HEK293 (cell line): ENCODE data around the gene ANP32B.

Experiments
- GLI2 ChIP-seq: fragments of 450-650 bp; formaldehyde crosslinking; IDR thresholded peaks from 2 replicates; pipeline ENCODE4; 2017; ENCODE audit warnings: missing biosample characterization, missing genetic modification characterization, low read depth, borderline replicate concordance
- HOXA7 ChIP-seq: sonication (generic); formaldehyde crosslinking; IDR thresholded peaks from 2 replicates; pipeline ENCODE4 v1.8.1; 2022; ENCODE audit warnings: missing genetic modification reagents, borderline replicate concordance
- HOXD13 ChIP-seq: sonication (generic); formaldehyde crosslinking; IDR thresholded peaks from 2 replicates; pipeline ENCODE4 v1.8.0; 2022; ENCODE audit warnings: missing genetic modification reagents, borderline replicate concordance
- REPIN1 ChIP-seq: fragments of 450-650 bp; formaldehyde crosslinking; IDR thresholded peaks from 2 replicates; pipeline ENCODE4 v1.5.1; 2017; ENCODE audit warnings: missing biosample characterization, missing genetic modification characterization, low read depth
- SP3 ChIP-seq: fragments of 450-650 bp; formaldehyde crosslinking; IDR thresholded peaks from 2 replicates; pipeline ENCODE4 v1.5.1; 2016; ENCODE audit warnings: missing biosample characterization, missing genetic modification characterization
- ZNF10 ChIP-seq: fragments of 450-650 bp; formaldehyde crosslinking; IDR thresholded peaks from 2 replicates; pipeline ENCODE4 v1.5.1; 2017; ENCODE audit warnings: missing biosample characterization, missing genetic modification characterization
- ZNF19 ChIP-seq: fragments of 450-650 bp; formaldehyde crosslinking; IDR thresholded peaks from 2 replicates; pipeline ENCODE4; 2016; ENCODE audit warnings: missing biosample characterization, missing genetic modification characterization, low read depth
- ZNF221 ChIP-seq: fragments of 450-650 bp; formaldehyde crosslinking; IDR thresholded peaks from 2 replicates; pipeline ENCODE4 v1.5.1; 2017; ENCODE audit warnings: missing biosample characterization, missing genetic modification characterization, borderline replicate concordance
- ZNF248 ChIP-seq: fragments of 450-650 bp; formaldehyde crosslinking; IDR thresholded peaks from 2 replicates; pipeline ENCODE4 v1.5.1; 2017; ENCODE audit warnings: missing biosample characterization, missing genetic modification characterization
- ZNF335 ChIP-seq: fragments of 450-650 bp; formaldehyde crosslinking; conservative IDR thresholded peaks from 2 replicates; pipeline ENCODE4 v1.5.1; 2016; ENCODE audit warnings: missing biosample characterization, missing genetic modification characterization
- ZNF560 ChIP-seq: fragments of 450-650 bp; formaldehyde crosslinking; IDR thresholded peaks from 2 replicates; pipeline ENCODE4 v1.5.1; 2017; ENCODE audit warnings: missing biosample characterization, missing genetic modification characterization, borderline replicate concordance
- ZNF621 ChIP-seq: fragments of 450-650 bp; formaldehyde crosslinking; IDR thresholded peaks from 2 replicates; pipeline ENCODE4 v1.5.1; 2017; ENCODE audit warnings: missing biosample characterization, missing genetic modification characterization
- ZNF624 ChIP-seq: fragments of 450-650 bp; formaldehyde crosslinking; IDR thresholded peaks from 2 replicates; pipeline ENCODE4 v1.5.1; 2017; ENCODE audit warnings: missing biosample characterization, missing genetic modification characterization
- ZNF677 ChIP-seq: fragments of 450-650 bp; IDR thresholded peaks from 2 replicates; pipeline ENCODE4 v1.5.0; 2018; ENCODE audit warnings: missing biosample characterization, mild to moderate bottlenecking, missing genetic modification characterization, moderate library complexity
- ZNF776 ChIP-seq: fragments of 450-650 bp; formaldehyde crosslinking; IDR thresholded peaks from 2 replicates; pipeline ENCODE4 v1.5.0; 2017; ENCODE audit warnings: missing biosample characterization, missing genetic modification characterization, borderline replicate concordance
- ZNF777 ChIP-seq: fragments of 450-650 bp; formaldehyde crosslinking; IDR thresholded peaks from 2 replicates; pipeline ENCODE4 v1.5.1; 2017; ENCODE audit warnings: missing biosample characterization, missing genetic modification characterization, borderline replicate concordance
- ZNF792 ChIP-seq: fragments of 450-650 bp; formaldehyde crosslinking; IDR thresholded peaks from 2 replicates; pipeline ENCODE4 v1.5.1; 2016; ENCODE audit warnings: missing biosample characterization, missing genetic modification characterization
- TF ChIP-seq, protein P1 (sequence below): fragments of 450-650 bp; formaldehyde crosslinking; IDR thresholded peaks from 2 replicates; pipeline ENCODE4 v1.5.1; 2016; ENCODE audit warnings: missing biosample characterization, missing genetic modification characterization
- TF ChIP-seq, protein P2 (sequence below): fragments of 450-650 bp; formaldehyde crosslinking; conservative IDR thresholded peaks from 2 replicates; pipeline ENCODE4 v1.5.1; 2016; ENCODE audit warnings: low read depth, missing biosample characterization, missing genetic modification characterization
- TF ChIP-seq, protein P3 (sequence below): fragments of 450-650 bp; formaldehyde crosslinking; IDR thresholded peaks from 2 replicates; pipeline ENCODE4 v1.5.1; 2016; ENCODE audit warnings: missing biosample characterization, missing genetic modification characterization, borderline replicate concordance
- TF ChIP-seq, protein P4 (sequence below): fragments of 450-650 bp; formaldehyde crosslinking; IDR thresholded peaks from 2 replicates; pipeline ENCODE4 v1.5.1; 2016; ENCODE audit warnings: missing biosample characterization, missing genetic modification characterization
- TF ChIP-seq, protein P5 (sequence below): fragments of 450-650 bp; formaldehyde crosslinking; IDR thresholded peaks from 2 replicates; pipeline ENCODE4; 2016; ENCODE audit warnings: missing biosample characterization, missing genetic modification characterization
- TF ChIP-seq, protein P6 (sequence below): fragments of 450-650 bp; formaldehyde crosslinking; IDR thresholded peaks from 2 replicates; pipeline ENCODE4 v1.5.1; 2016; ENCODE audit warnings: missing biosample characterization, missing genetic modification characterization
- TF ChIP-seq, protein P7 (sequence below): fragments of 450-650 bp; formaldehyde crosslinking; IDR thresholded peaks from 2 replicates; pipeline ENCODE4 v1.5.1; 2016; ENCODE audit warnings: missing biosample characterization, missing genetic modification characterization

ANP32B gene

DNA sequence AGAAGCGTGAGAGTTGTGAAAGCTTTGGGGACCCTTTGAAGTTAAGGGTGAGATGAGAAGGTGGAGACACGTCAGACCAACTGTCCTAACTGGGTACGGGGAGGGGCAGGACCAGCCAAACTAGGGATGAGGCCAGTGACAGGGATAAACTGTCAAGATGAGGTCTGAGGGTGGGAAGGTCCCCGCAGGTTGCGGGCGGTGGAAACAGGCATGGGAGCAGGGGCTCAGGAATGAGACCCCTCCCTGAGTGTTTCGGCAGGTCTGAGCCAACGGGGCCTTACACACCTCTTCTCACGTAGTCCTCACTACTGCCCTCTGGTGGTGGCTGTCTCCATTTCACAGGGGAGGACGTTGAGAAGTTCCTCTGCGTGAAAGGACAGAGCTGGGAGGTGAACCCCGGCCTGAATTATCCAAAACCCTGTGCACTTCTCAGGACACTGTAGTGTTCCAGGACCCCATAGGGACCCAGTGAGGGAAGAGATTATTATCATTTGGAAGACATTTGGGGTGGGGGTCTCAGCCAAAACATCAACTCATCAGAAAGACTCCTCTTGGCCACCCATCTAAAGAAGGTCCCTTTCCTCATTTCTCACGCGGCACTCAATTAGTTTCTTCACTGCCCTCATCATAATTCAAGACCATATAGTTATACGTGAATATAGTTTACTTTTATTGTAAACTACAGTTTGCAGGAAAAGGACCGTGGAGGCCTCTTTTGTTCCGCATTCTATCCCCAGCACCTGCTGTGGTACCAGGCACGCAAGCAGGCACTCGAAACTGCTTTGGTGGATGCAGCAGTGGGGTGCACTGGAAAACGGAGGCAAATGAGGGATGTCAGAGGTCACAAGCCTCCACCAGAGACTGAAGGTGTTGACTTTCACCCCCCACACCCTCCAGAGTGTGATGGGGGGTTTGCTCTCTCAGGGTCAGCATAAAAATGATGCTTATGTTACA lies 51.7 kb downstream of the ANP32B start (continued):
- TF ChIP-seq SP3 (tag by site-specific recombination) (no peak), GLI2 (tag by site-specific recombination) (no peak), ZNF777 (tag by site-specific recombination) (no peak), ZNF776 (tag by site-specific recombination) (no peak), ZNF19 (no peak), ZNF677 (tag by site-specific recombination) (no peak), ZNF621 (tag by site-specific recombination) (no peak), ZNF792 (tag by site-specific recombination) (no peak), HOXD13 (CRISPR knock-in tag) (no peak), ZNF10 (tag by site-specific recombination) (no peak), ZNF221 (no peak), ZNF560 (tag by site-specific recombination) (no peak), ZNF335 (tag by site-specific recombination) (peak; percentile 78), REPIN1 (tag by site-specific recombination) (no peak), ZNF624 (tag by site-specific recombination) (no peak), HOXA7 (no peak), ZNF248 (tag by site-specific recombination) (no peak)
- TF ChIP-seq, protein P1, sequence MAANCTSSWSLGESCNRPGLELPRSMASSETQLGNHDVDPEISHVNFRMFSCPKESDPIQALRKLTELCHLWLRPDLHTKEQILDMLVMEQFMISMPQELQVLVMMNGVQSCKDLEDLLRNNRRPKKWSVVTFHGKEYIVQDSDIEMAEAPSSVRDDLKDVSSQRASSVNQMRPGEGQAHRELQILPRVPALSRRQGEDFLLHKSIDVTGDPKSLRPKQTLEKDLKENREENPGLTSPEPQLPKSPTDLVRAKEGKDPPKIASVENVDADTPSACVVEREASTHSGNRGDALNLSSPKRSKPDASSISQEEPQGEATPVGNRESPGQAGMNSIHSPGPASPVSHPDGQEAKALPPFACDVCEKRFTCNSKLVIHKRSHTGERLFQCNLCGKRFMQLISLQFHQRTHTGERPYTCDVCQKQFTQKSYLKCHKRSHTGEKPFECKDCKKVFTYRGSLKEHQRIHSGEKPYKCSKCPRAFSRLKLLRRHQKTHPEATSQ (tag by site-specific recombination), result no peak
- TF ChIP-seq, protein P2, sequence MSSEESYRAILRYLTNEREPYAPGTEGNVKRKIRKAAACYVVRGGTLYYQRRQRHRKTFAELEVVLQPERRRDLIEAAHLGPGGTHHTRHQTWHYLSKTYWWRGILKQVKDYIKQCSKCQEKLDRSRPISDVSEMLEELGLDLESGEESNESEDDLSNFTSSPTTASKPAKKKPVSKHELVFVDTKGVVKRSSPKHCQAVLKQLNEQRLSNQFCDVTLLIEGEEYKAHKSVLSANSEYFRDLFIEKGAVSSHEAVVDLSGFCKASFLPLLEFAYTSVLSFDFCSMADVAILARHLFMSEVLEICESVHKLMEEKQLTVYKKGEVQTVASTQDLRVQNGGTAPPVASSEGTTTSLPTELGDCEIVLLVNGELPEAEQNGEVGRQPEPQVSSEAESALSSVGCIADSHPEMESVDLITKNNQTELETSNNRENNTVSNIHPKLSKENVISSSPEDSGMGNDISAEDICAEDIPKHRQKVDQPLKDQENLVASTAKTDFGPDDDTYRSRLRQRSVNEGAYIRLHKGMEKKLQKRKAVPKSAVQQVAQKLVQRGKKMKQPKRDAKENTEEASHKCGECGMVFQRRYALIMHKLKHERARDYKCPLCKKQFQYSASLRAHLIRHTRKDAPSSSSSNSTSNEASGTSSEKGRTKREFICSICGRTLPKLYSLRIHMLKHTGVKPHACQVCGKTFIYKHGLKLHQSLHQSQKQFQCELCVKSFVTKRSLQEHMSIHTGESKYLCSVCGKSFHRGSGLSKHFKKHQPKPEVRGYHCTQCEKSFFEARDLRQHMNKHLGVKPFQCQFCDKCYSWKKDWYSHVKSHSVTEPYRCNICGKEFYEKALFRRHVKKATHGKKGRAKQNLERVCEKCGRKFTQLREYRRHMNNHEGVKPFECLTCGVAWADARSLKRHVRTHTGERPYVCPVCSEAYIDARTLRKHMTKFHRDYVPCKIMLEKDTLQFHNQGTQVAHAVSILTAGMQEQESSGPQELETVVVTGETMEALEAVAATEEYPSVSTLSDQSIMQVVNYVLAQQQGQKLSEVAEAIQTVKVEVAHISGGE (tag by site-specific recombination), result no peak
- TF ChIP-seq, protein P3, sequence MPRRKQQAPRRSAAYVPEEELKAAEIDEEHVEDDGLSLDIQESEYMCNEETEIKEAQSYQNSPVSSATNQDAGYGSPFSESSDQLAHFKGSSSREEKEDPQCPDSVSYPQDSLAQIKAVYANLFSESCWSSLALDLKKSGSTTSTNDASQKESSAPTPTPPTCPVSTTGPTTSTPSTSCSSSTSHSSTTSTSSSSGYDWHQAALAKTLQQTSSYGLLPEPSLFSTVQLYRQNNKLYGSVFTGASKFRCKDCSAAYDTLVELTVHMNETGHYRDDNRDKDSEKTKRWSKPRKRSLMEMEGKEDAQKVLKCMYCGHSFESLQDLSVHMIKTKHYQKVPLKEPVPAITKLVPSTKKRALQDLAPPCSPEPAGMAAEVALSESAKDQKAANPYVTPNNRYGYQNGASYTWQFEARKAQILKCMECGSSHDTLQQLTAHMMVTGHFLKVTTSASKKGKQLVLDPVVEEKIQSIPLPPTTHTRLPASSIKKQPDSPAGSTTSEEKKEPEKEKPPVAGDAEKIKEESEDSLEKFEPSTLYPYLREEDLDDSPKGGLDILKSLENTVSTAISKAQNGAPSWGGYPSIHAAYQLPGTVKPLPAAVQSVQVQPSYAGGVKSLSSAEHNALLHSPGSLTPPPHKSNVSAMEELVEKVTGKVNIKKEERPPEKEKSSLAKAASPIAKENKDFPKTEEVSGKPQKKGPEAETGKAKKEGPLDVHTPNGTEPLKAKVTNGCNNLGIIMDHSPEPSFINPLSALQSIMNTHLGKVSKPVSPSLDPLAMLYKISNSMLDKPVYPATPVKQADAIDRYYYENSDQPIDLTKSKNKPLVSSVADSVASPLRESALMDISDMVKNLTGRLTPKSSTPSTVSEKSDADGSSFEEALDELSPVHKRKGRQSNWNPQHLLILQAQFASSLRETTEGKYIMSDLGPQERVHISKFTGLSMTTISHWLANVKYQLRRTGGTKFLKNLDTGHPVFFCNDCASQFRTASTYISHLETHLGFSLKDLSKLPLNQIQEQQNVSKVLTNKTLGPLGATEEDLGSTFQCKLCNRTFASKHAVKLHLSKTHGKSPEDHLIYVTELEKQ, result no peak
- TF ChIP-seq, protein P4, sequence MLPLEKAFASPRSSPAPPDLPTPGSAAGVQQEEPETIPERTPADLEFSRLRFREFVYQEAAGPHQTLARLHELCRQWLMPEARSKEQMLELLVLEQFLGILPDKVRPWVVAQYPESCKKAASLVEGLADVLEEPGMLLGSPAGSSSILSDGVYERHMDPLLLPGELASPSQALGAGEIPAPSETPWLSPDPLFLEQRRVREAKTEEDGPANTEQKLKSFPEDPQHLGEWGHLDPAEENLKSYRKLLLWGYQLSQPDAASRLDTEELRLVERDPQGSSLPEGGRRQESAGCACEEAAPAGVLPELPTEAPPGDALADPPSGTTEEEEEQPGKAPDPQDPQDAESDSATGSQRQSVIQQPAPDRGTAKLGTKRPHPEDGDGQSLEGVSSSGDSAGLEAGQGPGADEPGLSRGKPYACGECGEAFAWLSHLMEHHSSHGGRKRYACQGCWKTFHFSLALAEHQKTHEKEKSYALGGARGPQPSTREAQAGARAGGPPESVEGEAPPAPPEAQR (tag by site-specific recombination), result no peak
- TF ChIP-seq, protein P5, sequence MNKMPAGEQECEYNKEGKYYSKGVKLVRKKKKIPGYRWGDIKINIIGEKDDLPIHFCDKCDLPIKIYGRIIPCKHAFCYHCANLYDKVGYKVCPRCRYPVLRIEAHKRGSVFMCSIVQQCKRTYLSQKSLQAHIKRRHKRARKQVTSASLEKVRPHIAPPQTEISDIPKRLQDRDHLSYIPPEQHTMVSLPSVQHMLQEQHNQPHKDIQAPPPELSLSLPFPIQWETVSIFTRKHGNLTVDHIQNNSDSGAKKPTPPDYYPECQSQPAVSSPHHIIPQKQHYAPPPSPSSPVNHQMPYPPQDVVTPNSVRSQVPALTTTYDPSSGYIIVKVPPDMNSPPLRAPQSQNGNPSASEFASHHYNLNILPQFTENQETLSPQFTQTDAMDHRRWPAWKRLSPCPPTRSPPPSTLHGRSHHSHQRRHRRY (tag by site-specific recombination), result no peak
- TF ChIP-seq, protein P6, sequence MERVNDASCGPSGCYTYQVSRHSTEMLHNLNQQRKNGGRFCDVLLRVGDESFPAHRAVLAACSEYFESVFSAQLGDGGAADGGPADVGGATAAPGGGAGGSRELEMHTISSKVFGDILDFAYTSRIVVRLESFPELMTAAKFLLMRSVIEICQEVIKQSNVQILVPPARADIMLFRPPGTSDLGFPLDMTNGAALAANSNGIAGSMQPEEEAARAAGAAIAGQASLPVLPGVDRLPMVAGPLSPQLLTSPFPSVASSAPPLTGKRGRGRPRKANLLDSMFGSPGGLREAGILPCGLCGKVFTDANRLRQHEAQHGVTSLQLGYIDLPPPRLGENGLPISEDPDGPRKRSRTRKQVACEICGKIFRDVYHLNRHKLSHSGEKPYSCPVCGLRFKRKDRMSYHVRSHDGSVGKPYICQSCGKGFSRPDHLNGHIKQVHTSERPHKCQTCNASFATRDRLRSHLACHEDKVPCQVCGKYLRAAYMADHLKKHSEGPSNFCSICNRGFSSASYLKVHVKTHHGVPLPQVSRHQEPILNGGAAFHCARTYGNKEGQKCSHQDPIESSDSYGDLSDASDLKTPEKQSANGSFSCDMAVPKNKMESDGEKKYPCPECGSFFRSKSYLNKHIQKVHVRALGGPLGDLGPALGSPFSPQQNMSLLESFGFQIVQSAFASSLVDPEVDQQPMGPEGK (tag by site-specific recombination), result peak; percentile 84
- TF ChIP-seq, protein P7, sequence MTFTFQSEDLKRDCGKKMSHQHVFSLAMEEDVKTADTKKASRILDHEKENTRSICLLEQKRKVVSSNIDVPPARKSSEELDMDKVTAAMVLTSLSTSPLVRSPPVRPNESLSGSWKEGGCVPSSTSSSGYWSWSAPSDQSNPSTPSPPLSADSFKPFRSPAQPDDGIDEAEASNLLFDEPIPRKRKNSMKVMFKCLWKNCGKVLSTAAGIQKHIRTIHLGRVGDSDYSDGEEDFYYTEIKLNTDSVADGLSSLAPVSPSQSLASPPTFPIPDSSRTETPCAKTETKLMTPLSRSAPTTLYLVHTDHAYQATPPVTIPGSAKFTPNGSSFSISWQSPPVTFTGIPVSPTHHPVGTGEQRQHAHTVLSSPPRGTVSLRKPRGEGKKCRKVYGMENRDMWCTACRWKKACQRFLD, result no peak
